Measurements from ENCODE around the gene LPO.

The LPO gene

GRCh38 chr17:58238147-58238634 is at the start of gene LPO:
Gene LPO (plus strand): TSS chr17:58238584. CDS start chr17:58242980, 4,396 bp downstream.
- DNase-seq (ENCODE audit: low read depth) = no peak

DNA sequence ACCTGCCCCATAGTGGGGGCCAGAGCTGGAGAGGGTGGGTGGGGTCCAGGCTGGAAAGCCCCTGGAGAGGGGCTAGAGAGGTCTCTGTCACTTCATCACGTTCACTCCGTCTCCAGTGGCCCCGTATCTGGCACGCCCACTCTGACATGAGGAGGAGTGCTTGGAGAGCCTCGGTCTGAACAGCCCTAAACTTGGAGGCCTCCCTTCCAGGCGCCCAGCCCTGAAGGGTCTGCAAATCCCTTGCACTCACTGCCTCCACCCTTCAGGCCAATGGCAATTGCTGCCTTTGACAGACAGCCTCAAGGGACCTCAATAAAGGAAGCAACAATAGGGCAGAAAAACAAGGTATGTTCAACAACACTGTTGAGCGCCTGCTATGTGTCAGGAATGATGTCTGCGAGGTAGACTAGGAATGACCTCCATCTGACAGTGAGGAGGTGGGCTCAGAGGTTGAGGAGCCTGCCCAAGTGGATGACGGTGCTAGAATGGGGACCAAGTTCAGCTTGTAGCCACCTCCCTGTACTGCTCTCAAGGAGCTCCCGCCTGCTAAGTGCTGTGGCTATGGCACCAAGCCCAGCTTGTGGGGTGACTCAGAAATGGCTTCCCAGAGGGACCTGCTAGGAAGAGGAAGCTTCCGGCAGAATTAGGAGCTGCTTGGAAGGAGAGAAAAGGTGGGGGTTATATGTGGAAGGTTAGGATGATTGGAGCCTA is 48.8 kb upstream of the LPO start:
- DNase-seq (ENCODE audit: low read depth) = no peak

DNA sequence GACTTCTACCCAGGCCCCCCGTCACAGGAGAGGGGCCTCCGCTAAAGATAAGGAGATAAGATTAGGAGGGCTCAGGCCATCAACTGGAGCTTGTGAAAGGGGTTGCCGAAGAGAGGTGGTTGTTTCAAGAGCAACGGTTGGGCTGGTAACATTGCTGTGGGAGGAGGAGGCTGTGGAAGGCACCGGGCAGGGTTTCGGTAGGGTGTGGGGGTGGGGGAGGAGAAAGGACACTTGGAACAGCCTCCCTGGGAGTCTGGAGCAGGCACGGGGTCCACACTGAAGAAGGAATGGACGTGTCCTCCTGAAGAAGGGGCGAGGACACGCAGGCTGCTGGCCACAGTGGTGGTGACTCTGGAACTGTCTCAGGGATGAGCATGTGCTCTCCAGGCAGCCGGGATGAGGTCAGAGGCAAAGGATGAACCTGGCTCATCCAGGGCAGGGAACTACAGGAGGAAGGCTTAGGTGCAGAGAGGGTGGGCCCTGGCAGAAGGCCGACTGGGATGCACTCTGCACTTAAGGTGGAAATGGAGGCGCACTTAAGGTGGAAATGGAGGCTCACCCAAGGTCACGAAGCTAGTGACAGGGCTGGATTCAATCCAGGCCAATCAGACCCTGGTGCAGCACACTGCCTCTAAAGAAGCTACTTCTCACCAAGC is 47.0 kb upstream of the LPO start:
- DNase-seq (ENCODE audit: low read depth) = no peak

DNA sequence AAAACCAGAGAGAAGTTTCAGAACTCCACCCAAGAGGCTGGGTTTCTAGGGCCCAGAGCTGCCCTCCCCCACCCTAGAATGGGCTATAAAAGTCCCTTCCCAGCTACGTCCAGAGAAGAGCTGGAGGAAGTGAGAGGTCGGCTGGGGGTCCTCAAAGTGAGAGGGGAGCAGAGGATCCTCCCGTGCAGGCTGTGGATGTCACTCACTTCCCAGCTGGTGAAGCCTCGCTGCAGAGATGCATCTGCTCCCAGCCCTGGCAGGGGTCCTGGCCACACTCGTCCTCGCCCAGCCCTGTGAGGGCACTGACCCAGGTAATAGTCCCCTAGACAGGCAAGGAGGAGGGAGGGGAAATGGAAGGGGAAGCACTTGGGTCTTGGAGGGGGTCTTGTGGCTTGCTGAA is 45.8 kb upstream of the LPO start, which contains the start of gene EPX:
EPX (plus strand) TSS at position 115 of the 400 bp plus-strand sequence; CDS start at position 236, 121 bp downstream.
- DNase-seq (ENCODE audit: low read depth) = no peak

- no peak for DNase-seq (ENCODE audit: low read depth)
Observed at GRCh38 chr17:58193641-58194255, 44.6 kb upstream of the LPO start.

- DNase-seq (ENCODE audit: low read depth) = no peak
Observed at GRCh38 chr17:58195518-58196123, 42.8 kb upstream of the LPO start.

DNA sequence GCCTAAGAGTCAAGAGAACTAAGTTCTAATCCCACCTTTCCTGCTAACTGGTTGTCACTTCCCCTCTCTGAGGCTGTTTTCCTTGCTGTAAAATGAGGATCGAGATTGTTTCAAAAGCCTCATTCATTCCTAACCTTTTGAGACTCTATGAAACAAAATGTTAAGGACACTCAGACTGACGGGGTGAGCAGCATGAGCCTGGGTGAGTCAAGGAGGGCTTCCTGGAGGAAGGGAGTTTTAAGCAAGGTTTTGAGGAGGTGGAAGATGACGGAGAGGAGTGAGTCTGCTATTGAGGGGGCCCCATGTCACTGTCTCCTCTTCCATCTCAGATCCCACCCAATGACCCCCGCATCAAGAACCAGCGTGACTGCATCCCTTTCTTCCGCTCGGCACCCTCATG is 41.8 kb upstream of the LPO start:
- no peak for DNase-seq (ENCODE audit: low read depth)

DNA sequence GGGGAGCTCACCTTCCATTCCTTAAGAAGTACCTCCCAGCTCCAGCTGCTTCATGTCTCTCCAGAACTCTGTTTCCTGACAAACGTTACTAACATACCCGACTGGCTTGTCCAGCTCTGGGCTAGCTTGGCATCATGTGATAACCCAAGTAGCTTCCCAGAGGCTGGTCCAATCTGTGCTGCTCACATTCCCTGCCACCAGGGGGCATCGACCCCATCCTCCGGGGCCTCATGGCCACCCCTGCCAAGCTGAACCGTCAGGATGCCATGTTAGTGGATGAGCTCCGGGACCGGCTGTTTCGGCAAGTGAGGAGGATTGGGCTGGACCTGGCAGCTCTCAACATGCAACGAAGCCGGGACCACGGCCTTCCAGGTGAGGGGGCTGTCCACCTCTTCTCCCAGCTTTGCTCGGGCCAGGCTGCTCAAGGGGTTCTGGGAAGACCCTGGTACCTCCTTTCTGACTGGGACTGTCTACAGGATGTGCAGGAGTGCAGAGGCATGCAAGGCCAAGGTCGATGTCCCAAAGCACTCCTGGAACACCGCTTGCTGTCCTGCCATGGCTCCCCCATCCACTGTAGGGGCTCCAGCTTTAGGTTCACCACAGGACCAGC is 38.3 kb upstream of the LPO start:
- DNase-seq (ENCODE audit: low read depth) = peak; percentile 24

DNA sequence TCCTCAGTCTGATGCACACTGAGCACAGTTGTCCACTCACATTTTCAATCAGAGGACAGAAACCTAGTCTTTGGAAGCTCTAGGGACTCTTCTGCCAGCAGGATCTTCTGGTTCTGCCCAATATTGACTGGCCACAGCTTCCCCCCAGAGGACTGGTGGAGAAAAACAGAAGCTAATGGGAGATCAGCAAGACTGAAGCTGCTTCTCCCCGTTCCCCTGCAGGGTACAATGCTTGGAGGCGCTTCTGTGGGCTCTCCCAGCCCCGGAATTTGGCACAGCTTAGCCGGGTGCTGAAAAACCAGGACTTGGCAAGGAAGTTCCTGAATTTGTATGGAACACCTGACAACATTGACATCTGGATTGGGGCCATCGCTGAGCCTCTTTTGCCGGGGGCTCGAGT is 35.5 kb upstream of the LPO start:
- no peak for DNase-seq (ENCODE audit: low read depth)

- DNase-seq (ENCODE audit: low read depth) = no peak
Observed at GRCh38 chr17:58204796-58205195, 33.6 kb upstream of the LPO start.

- DNase-seq (ENCODE audit: low read depth) = no peak
Observed at GRCh38 chr17:58205936-58206335, 32.4 kb upstream of the LPO start.

GRCh38 chr17:58207451-58207850 is 30.9 kb upstream of the LPO start:
- DNase-seq (ENCODE audit: low read depth) = no peak

DNA sequence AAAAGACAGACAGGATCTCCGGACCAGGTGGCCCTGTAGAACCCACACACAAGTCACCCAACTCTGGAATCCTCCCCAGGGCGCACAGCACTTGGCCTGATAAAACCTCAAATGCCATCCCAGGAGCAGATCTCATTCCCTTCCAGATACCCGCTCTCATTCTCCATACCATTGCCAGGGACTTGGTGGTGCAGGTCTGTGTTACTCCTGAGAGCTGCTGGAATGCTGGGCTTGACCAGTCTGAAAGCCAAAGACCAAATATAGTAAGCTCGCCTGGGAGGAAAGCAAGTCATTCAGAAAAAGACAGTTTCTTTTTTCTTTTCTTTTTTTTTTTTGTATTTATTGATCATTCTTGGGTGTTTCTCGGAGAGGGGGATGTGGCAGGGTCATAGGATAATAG is 30.0 kb upstream of the LPO start:
- DNase-seq (ENCODE audit: low read depth) = no peak

GRCh38 chr17:58210922-58211321 is 27.5 kb upstream of the LPO start:
- DNase-seq (ENCODE audit: low read depth) = no peak

DNA sequence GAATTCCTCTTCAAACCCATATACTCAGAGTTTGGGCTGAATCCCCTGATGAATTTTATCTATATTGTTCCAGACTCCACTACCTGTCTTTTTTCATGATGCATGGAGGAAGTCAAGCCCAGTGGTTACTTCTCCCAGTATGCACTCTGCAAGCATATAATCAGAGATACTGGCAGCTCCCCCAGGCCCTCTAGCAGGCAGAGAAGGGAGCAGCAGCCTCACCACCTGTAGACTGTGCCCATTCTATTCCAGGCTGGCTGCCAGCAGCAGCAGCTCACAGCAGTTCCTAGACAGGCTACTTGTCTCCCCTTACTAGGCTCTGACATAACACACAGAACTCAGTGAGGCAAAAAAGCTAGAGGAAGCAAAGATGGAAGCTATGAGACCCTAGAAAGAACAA is 22.7 kb upstream of the LPO start:
- DNase-seq (ENCODE audit: low read depth) = no peak

- no peak for DNase-seq (ENCODE audit: low read depth)
Observed at GRCh38 chr17:58217766-58218165, 20.6 kb upstream of the LPO start.

GRCh38 chr17:58219007-58219788 is 19.2 kb upstream of the LPO start, which contains the start of gene MKS1:
Gene MKS1 (minus strand): TSS chr17:58219255. CDS start chr17:58219230, 25 bp downstream.
- DNase-seq (ENCODE audit: low read depth) = peak; percentile 94

DNA sequence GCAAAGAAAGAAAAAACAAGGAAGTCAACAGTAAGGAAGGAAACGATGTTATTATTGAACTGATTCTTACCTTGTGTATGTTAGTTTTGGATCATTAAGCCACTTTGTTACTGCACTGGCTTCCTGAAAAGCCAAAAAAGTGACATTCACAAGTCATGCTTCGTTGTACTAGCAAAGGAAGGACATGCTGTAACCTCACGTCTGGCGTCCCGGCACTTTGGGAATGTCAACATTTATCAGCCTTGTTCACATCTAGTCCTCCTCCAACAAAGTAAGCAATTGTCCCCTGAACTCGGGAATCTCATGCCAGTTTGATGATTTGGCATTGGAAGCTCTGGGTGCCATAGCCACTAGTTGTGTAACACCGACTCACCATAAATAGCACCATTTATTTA is 18.6 kb upstream of the LPO start:
- no peak for DNase-seq (ENCODE audit: low read depth)

- no peak for DNase-seq (ENCODE audit: low read depth)
Observed at GRCh38 chr17:58224315-58224714, 14.1 kb upstream of the LPO start.

DNA sequence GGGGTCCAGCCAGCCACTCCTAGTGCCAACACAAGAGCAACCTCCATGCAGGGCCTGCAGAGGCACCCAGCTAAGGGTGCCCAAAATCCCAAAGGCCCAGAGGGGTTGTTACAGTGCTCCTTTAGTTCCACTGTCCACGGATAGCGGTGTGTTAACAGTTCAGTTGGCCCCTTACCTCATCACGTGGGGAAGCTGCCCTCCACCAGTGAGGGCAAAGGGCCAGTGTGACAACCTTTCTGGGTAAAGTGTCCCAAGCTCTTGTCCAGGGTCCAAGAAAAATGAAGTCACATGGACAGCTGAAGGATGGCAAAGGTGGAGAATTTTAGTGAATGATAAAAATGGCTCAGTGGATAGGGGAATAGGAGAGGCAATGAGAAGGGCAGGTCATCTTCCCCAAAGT is 10.7 kb upstream of the LPO start:
- no peak for DNase-seq (ENCODE audit: low read depth)

- no peak for DNase-seq (ENCODE audit: low read depth)
Observed at GRCh38 chr17:58228679-58229078, 9.7 kb upstream of the LPO start.

All from activated T-helper 1 cell treated with Interleukin-2 at 50 U/mL for 16 hours (primary cell).